ENCODE measurements around the gene PODXL.

Gene PODXL

GRCh38 chr7:131529617-131530016, 26.8 kb downstream of the PODXL start:
- DNase-seq, result no peak
- TF ChIP-seq, protein P1, sequence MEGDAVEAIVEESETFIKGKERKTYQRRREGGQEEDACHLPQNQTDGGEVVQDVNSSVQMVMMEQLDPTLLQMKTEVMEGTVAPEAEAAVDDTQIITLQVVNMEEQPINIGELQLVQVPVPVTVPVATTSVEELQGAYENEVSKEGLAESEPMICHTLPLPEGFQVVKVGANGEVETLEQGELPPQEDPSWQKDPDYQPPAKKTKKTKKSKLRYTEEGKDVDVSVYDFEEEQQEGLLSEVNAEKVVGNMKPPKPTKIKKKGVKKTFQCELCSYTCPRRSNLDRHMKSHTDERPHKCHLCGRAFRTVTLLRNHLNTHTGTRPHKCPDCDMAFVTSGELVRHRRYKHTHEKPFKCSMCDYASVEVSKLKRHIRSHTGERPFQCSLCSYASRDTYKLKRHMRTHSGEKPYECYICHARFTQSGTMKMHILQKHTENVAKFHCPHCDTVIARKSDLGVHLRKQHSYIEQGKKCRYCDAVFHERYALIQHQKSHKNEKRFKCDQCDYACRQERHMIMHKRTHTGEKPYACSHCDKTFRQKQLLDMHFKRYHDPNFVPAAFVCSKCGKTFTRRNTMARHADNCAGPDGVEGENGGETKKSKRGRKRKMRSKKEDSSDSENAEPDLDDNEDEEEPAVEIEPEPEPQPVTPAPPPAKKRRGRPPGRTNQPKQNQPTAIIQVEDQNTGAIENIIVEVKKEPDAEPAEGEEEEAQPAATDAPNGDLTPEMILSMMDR (IDR thresholded peaks at IDR 0.05; ENCODE audit: low read depth, low read length), result no peak
- no peak overlapping the region for H3K4me3 ChIP-seq (ENCODE audit: low read depth, low read length)

DNA sequence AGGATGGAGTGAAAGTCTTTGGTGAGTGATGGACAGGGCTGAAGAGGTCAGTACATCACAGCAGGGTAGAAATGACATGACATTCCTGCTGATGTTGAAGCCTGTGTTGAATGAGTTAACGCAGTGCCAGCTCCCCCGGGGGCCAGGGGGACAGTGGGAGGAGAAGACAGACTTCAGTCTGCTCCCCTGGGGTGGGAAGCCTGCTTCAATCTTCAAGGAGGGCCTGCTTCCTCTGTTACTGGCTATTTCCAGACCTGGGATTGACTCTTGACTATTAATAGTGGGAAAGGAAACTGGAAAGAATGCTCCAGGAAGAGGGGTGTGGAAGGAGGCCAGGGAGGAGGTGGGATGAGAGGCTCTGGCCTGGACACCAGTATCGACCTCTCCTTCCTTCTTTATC, 27.2 kb downstream of the PODXL start:
- Histone ChIP-seq H3K27me3 (ENCODE audit: insufficient read depth, low read depth, severe bottlenecking) (no peaks in the 10 kb centered on the region), H3K27ac (no peak overlapping the region), H3K4me3 (ENCODE audit: low read depth, low read length) (no peak overlapping the region), H3K36me3 (no peaks in the 10 kb centered on the region), H3K9me3 (ENCODE audit: severe bottlenecking) (no peaks in the 10 kb centered on the region)
- TF ChIP-seq, protein P1 (IDR thresholded peaks at IDR 0.05; ENCODE audit: low read depth, low read length), result no peak
- no peak for DNase-seq

More at GRCh38 chr7:131529617-131530016, 26.8 kb downstream of the PODXL start:
- no peak overlapping the region for H3K27ac ChIP-seq
- H3K27me3 ChIP-seq (ENCODE audit: insufficient read depth, low read depth, severe bottlenecking), result no peaks in the 10 kb centered on the region
- H3K36me3 ChIP-seq, result no peaks in the 10 kb centered on the region
- H3K9me3 ChIP-seq (ENCODE audit: severe bottlenecking), result no peaks in the 10 kb centered on the region

GRCh38 chr7:131527456-131527855, 29.0 kb downstream of the PODXL start:
- H3K36me3 ChIP-seq, result no peaks in the 10 kb centered on the region
- TF ChIP-seq, protein P1 (IDR thresholded peaks at IDR 0.05; ENCODE audit: low read depth, low read length), result no peak
- DNase-seq, result no peak
- H3K27ac ChIP-seq, result no peak overlapping the region
- H3K9me3 ChIP-seq (ENCODE audit: severe bottlenecking), result no peaks in the 10 kb centered on the region
- no peaks in the 10 kb centered on the region for H3K27me3 ChIP-seq (ENCODE audit: insufficient read depth, low read depth, severe bottlenecking)
- no peak overlapping the region for H3K4me3 ChIP-seq (ENCODE audit: low read depth, low read length)

GRCh38 chr7:131525820-131526219, 30.6 kb downstream of the PODXL start:
- TF ChIP-seq, protein P1 (IDR thresholded peaks at IDR 0.05; ENCODE audit: low read depth, low read length), result no peak

DNA sequence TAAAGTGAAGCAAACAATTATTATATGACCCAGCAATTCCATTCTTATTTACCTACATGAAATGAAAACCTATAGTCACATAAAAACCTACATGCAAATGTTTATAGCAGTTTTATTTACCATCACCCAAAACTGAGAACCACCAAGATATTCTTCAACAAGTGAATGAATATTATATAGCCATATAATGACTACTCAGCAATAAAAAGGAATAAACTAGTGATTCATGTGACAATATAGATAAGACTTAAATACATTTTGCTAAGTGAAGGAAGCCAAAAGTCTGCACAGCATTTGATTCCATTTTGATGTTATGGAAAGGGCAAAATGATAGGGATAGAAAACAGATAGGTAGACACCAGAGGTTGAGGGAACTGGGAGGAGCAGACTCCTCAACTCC, 31.7 kb downstream of the PODXL start:
- Histone ChIP-seq H3K36me3 (no peaks in the 10 kb centered on the region), H3K27ac (no peak overlapping the region), H3K4me3 (ENCODE audit: low read depth, low read length) (no peak overlapping the region), H3K27me3 (ENCODE audit: insufficient read depth, low read depth, severe bottlenecking) (no peaks in the 10 kb centered on the region), H3K9me3 (ENCODE audit: severe bottlenecking) (no peaks in the 10 kb centered on the region)
- DNase-seq, result no peak
- TF ChIP-seq, protein P1 (IDR thresholded peaks at IDR 0.05; ENCODE audit: low read depth, low read length), result no peak

More at GRCh38 chr7:131525820-131526219, 30.6 kb downstream of the PODXL start:
- DNase-seq, result no peak
- Histone ChIP-seq H3K4me3 (ENCODE audit: low read depth, low read length) (no peak overlapping the region), H3K36me3 (no peaks in the 10 kb centered on the region), H3K27me3 (ENCODE audit: insufficient read depth, low read depth, severe bottlenecking) (no peaks in the 10 kb centered on the region), H3K9me3 (ENCODE audit: severe bottlenecking) (no peaks in the 10 kb centered on the region), H3K27ac (no peak overlapping the region)

DNA sequence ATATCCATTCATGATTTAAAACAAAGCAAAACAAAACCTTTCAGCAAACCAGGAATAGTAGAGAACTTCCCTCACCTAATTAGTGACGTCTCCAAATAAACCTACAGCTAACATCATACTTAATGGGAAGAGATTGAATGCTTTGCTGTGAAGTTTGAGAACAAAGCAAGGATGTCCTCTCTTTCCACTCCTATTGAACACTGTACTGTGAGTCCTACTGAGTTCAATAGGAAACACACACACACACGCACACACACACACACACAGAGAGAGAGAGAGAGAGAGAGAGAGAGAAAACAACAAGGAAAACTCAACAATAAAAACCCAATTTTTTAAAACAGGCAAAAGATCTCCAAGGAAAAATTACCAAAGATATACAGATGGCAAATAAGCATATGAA, 32.3 kb downstream of the PODXL start:
- H3K36me3 ChIP-seq, result no peaks in the 10 kb centered on the region
- H3K9me3 ChIP-seq (ENCODE audit: severe bottlenecking), result no peaks in the 10 kb centered on the region
- DNase-seq, result no peak
- H3K27ac ChIP-seq, result no peak overlapping the region
- TF ChIP-seq, protein P1 (IDR thresholded peaks at IDR 0.05; ENCODE audit: low read depth, low read length), result no peak
- H3K4me3 ChIP-seq (ENCODE audit: low read depth, low read length), result no peak overlapping the region
- H3K27me3 ChIP-seq (ENCODE audit: insufficient read depth, low read depth, severe bottlenecking), result no peaks in the 10 kb centered on the region

Measured in WERI-Rb-1 (cell line).